CD4-positive, CD25-positive, alpha-beta regulatory T cell (primary cell): Measurements from ENCODE around the gene JMJD1C. TPM values are rescaled to one million over a fixed set of nuclear protein-coding genes. Genes with fewer than 3 reads are reported as not detected.

ENCODE experiments used
- ATAC-seq, 2 donors: fragments of 150-1000 bp; cut with Tn5 transposase; one replicate each; pipeline ENCODE4 v1.10.0; 2021; ENCODE audit warnings: low read depth in 2 of 2, moderate number of reproducible peaks in 2 of 2, moderate library complexity in 1 of 2
- DNase-seq, 3 donors: peaks; one replicate each; pipeline versions ENCODE4 v3.0.0 to v3.0.0-alpha.2; 2012 to 2022; ENCODE audit warnings: mixed read lengths in 1 of 3
- H3K27ac ChIP-seq: one replicate; pipeline ENCODE4 v1.7.0; 2013; ENCODE audit warnings: mild to moderate bottlenecking, low read length; ENCODE audit not compliant: insufficient read depth, poor library complexity, severe bottlenecking
- H3K27me3 ChIP-seq: one replicate; pipeline ENCODE4 v1.7.0; 2013; ENCODE audit warnings: low read length; ENCODE audit not compliant: control insufficient read depth, insufficient read depth
- H3K36me3 ChIP-seq: one replicate; pipeline ENCODE4 v1.7.0; 2013; ENCODE audit warnings: mild to moderate bottlenecking, low read length, moderate library complexity; ENCODE audit not compliant: control insufficient read depth, insufficient read depth
- H3K4me1 ChIP-seq: 2 replicates; pipeline ENCODE4 v1.7.0; 2013; ENCODE audit warnings: mild to moderate bottlenecking, low read length; ENCODE audit not compliant: insufficient read depth, control insufficient read depth, poor library complexity, severe bottlenecking
- H3K4me3 ChIP-seq: one replicate; pipeline ENCODE4 v1.7.0; 2013; ENCODE audit warnings: low read depth, mild to moderate bottlenecking, low read length, moderate library complexity
- H3K9me3 ChIP-seq, 2 experiments: 1 replicate in 1 of 2; 2 replicates in 1 of 2; pipeline ENCODE4 v1.7.0; 2013; ENCODE audit warnings: low read length in 2 of 2, mild to moderate bottlenecking in 1 of 2, moderate library complexity in 1 of 2; ENCODE audit not compliant: control insufficient read depth in 2 of 2
- H3K27ac Mint-ChIP-seq, 3 donors: one replicate each; pipeline ENCODE4 v1.8.0; 2020 to 2022; ENCODE audit warnings: mild to moderate bottlenecking in 3 of 3, mixed read lengths in 3 of 3, moderate library complexity in 2 of 3
- H3K27me3 Mint-ChIP-seq: one replicate; pipeline ENCODE4 v1.8.0; 2022; ENCODE audit warnings: mild to moderate bottlenecking, mixed read lengths
- H3K36me3 Mint-ChIP-seq: one replicate; pipeline ENCODE4 v1.8.0; 2020; ENCODE audit warnings: mixed read lengths
- H3K4me1 Mint-ChIP-seq, 4 donors: one replicate each; pipeline ENCODE4 v1.8.0; 2020 to 2022; ENCODE audit warnings: mixed read lengths in 4 of 4, mild to moderate bottlenecking in 1 of 4
- H3K4me3 Mint-ChIP-seq, 4 donors: one replicate each; pipeline ENCODE4 v1.8.0; 2020 to 2022; ENCODE audit warnings: mild to moderate bottlenecking in 4 of 4, mixed read lengths in 4 of 4, moderate library complexity in 3 of 4
- H3K9me3 Mint-ChIP-seq, 7 donors: one replicate each; pipeline ENCODE4 v1.8.0; 2020 to 2022; ENCODE audit warnings: mixed read lengths in 7 of 7, mild to moderate bottlenecking in 3 of 7, moderate library complexity in 2 of 7
- polyA plus RNA-seq, 4 donors: library from polyadenylated mRNA; unstranded; fragments of 300-500 nt; fragmentation: Illumina TruSeq; gene quantifications; one replicate each; pipeline ENCODE4 v1.2.3, GENCODE V29; 2021
- total RNA-seq: library from RNA; stranded (reverse); gene quantifications from one replicate; pipeline ENCODE4 v1.2.3, GENCODE V29; 2022

The JMJD1C gene
- total and polyA plus RNA-seq, 5 donors from 2014 or later = 35.5 to 222 (median 46.4) TPM

GRCh38 chr10:63431962-63432797 is 33.6 kb downstream of the JMJD1C start:
- Mint-ChIP-seq H3K27ac (peak overlapping the region in 1 of 3 donors; percentile 61), H3K27me3 (no peaks in the 10 kb centered on the region), H3K4me1 (peaks cover 19 to 41% (median 28%) of the 10 kb centered on the region in 4 donors), H3K9me3 (peaks cover 0 to 1% (median 0%) of the 10 kb centered on the region in 7 donors), H3K36me3 (peaks cover 14% of the 10 kb centered on the region), H3K4me3 (no peak overlapping the region)
- ATAC-seq (no peak), DNase-seq (peak in 1 of 3 donors; percentile 7)
- Histone ChIP-seq H3K27me3 (no peaks in the 10 kb centered on the region), H3K36me3 (no peaks in the 10 kb centered on the region), H3K27ac (no peak overlapping the region), H3K4me1 (no peaks in the 10 kb centered on the region), H3K9me3 (no peaks in the 10 kb centered on the region), H3K4me3 (no peak overlapping the region)

- H3K9me3 ChIP-seq = no peaks in the 10 kb centered on the region
- Mint-ChIP-seq H3K27me3 (no peaks in the 10 kb centered on the region), H3K4me3 (no peak overlapping the region), H3K27ac (no peak overlapping the region), H3K9me3 (peaks cover 0 to 1% (median 0%) of the 10 kb centered on the region in 7 donors), H3K4me1 (peaks cover 19 to 41% (median 28%) of the 10 kb centered on the region in 4 donors), H3K36me3 (peaks cover 14% of the 10 kb centered on the region)
- DNase-seq (no peak), ATAC-seq (no peak)
- no peaks in the 10 kb centered on the region for H3K36me3 ChIP-seq
- H3K4me1 ChIP-seq = no peaks in the 10 kb centered on the region
- no peak overlapping the region for H3K27ac ChIP-seq
- no peak overlapping the region for H3K4me3 ChIP-seq
- H3K27me3 ChIP-seq = no peaks in the 10 kb centered on the region
Observed at GRCh38 chr10:63430999-63431356, 34.8 kb downstream of the JMJD1C start.

- Histone ChIP-seq H3K27me3 (no peaks in the 10 kb centered on the region), H3K27ac (no peak overlapping the region), H3K36me3 (no peaks in the 10 kb centered on the region), H3K4me3 (no peak overlapping the region), H3K4me1 (no peaks in the 10 kb centered on the region), H3K9me3 (no peaks in the 10 kb centered on the region)
- Mint-ChIP-seq H3K9me3 (peaks cover 0 to 1% (median 0%) of the 10 kb centered on the region in 7 donors), H3K27ac (no peak overlapping the region), H3K4me3 (no peak overlapping the region), H3K27me3 (no peaks in the 10 kb centered on the region), H3K4me1 (peaks cover 19 to 41% (median 28%) of the 10 kb centered on the region in 4 donors), H3K36me3 (peaks cover 14% of the 10 kb centered on the region)
- DNase-seq = no peak
- ATAC-seq = no peak
Observed at GRCh38 chr10:63430091-63430998, 35.4 kb downstream of the JMJD1C start.

GRCh38 chr10:63429281-63429680 is 36.5 kb downstream of the JMJD1C start:
- Histone ChIP-seq H3K27me3 (no peaks in the 10 kb centered on the region), H3K27ac (no peak overlapping the region), H3K4me1 (no peaks in the 10 kb centered on the region), H3K4me3 (no peak overlapping the region), H3K9me3 (no peaks in the 10 kb centered on the region), H3K36me3 (no peaks in the 10 kb centered on the region)
- Mint-ChIP-seq H3K4me1 (peaks cover 15 to 37% (median 26%) of the 10 kb centered on the region in 4 donors), H3K27ac (no peak overlapping the region), H3K4me3 (no peak overlapping the region), H3K9me3 (peaks cover 0 to 1% (median 0%) of the 10 kb centered on the region in 7 donors), H3K27me3 (no peaks in the 10 kb centered on the region), H3K36me3 (peaks cover 14% of the 10 kb centered on the region)
- no peak for ATAC-seq
- no peak for DNase-seq

GRCh38 chr10:63427013-63427412 is 38.8 kb downstream of the JMJD1C start:
- Mint-ChIP-seq H3K4me1 (peaks cover 15 to 43% (median 27%) of the 10 kb centered on the region in 4 donors), H3K36me3 (peaks cover 9% of the 10 kb centered on the region), H3K27ac (no peak overlapping the region), H3K4me3 (no peak overlapping the region), H3K9me3 (peaks cover 0 to 3% (median 0%) of the 10 kb centered on the region in 7 donors), H3K27me3 (no peaks in the 10 kb centered on the region)
- H3K9me3 ChIP-seq = no peaks in the 10 kb centered on the region
- no peak overlapping the region for H3K27ac ChIP-seq
- H3K4me3 ChIP-seq = no peak overlapping the region
- no peaks in the 10 kb centered on the region for H3K36me3 ChIP-seq
- no peak for DNase-seq
- no peaks in the 10 kb centered on the region for H3K27me3 ChIP-seq
- peaks cover 4% of the 10 kb centered on the region for H3K4me1 ChIP-seq
- no peak for ATAC-seq

GRCh38 chr10:63425512-63425911 is 40.3 kb downstream of the JMJD1C start:
- H3K9me3 Mint-ChIP-seq = peaks cover 0 to 3% (median 0%) of the 10 kb centered on the region in 7 donors
- no peak overlapping the region for H3K4me3 ChIP-seq

GRCh38 chr10:63424576-63424975 is 41.2 kb downstream of the JMJD1C start:
- H3K27me3 Mint-ChIP-seq = no peaks in the 10 kb centered on the region
- DNase-seq (no peak), ATAC-seq (no peak)
- peaks cover 0 to 1% (median 0%) of the 10 kb centered on the region in 7 donors for H3K9me3 Mint-ChIP-seq
- H3K4me3 Mint-ChIP-seq = no peak overlapping the region
- Histone ChIP-seq H3K36me3 (no peaks in the 10 kb centered on the region), H3K4me1 (peaks cover 13% of the 10 kb centered on the region), H3K4me3 (no peak overlapping the region), H3K27me3 (no peaks in the 10 kb centered on the region), H3K27ac (no peak overlapping the region), H3K9me3 (no peaks in the 10 kb centered on the region)
- H3K36me3 Mint-ChIP-seq = no peaks in the 10 kb centered on the region
- peaks cover 20 to 48% (median 29%) of the 10 kb centered on the region in 4 donors for H3K4me1 Mint-ChIP-seq
- H3K27ac Mint-ChIP-seq = no peak overlapping the region

More at GRCh38 chr10:63425512-63425911, 40.3 kb downstream of the JMJD1C start:
- no peak for DNase-seq
- peaks cover 13% of the 10 kb centered on the region for H3K4me1 ChIP-seq
- H3K36me3 ChIP-seq = no peaks in the 10 kb centered on the region
- H3K27ac Mint-ChIP-seq = no peak overlapping the region
- H3K27me3 ChIP-seq = no peaks in the 10 kb centered on the region
- H3K9me3 ChIP-seq = no peaks in the 10 kb centered on the region
- H3K4me1 Mint-ChIP-seq = peaks cover 24 to 49% (median 32%) of the 10 kb centered on the region in 4 donors
- ATAC-seq = no peak
- H3K36me3 Mint-ChIP-seq = no peaks in the 10 kb centered on the region
- H3K4me3 Mint-ChIP-seq = no peak overlapping the region
- no peaks in the 10 kb centered on the region for H3K27me3 Mint-ChIP-seq
- H3K27ac ChIP-seq = no peak overlapping the region
